BJ (cell line): ENCODE results near the gene OR4F6. TPM values are rescaled to one million over a fixed set of nuclear protein-coding genes. Genes with fewer than 3 reads are reported as not detected.
"Not testable (repeated sequence)": the region's sequence is repeated elsewhere in the genome, so short reads cannot be mapped to it uniquely, and the experiment has no call there.

Experiments used
- CTCF ChIA-PET: fragments of 350-600 bp; formaldehyde crosslinking; extraction: SDS; loops from one replicate; lab custom pipeline; 2021; ENCODE audit warnings: antibody characterized with exemption, inconsistent platforms; lab: Yijun Ruan, JAX
- POLR2A ChIA-PET: fragments of 300-600 bp; sonication (Branson Sonifier 250); formaldehyde crosslinking; extraction: SDS; loops from one replicate; lab custom pipeline; 2021; ENCODE audit warnings: antibody characterized with exemption; lab: Charles Lee
- DNase-seq: peaks from one replicate; pipeline ENCODE4 v3.0.0-alpha.2; 2011; ENCODE audit warnings: low read depth
- H3K27me3 ChIP-seq: 2 replicates; pipeline ENCODE4 v1.6.0; 2011; ENCODE audit warnings: low read length; ENCODE audit not compliant: control insufficient read depth, insufficient read depth
- H3K36me3 ChIP-seq: 2 replicates; pipeline ENCODE4 v1.5.1; 2011; ENCODE audit warnings: low read length; ENCODE audit not compliant: control insufficient read depth, insufficient read depth
- H3K4me3 ChIP-seq: 2 replicates; pipeline ENCODE4 v1.5.1; 2011; ENCODE audit warnings: low read depth, mild to moderate bottlenecking, control low read depth, low read length
- CTCF ChIP-seq: IDR thresholded peaks from 2 replicates; pipeline ENCODE4 v1.5.1; 2011; ENCODE audit warnings: low read depth, mild to moderate bottlenecking, control low read depth, inconsistent platforms, low read length, moderate library complexity; ENCODE audit not compliant: insufficient read depth
- polyA plus RNA-seq: library from polyadenylated mRNA; depleted of rRNA; stranded (reverse); fragments of >200 nt; gene quantifications from 2 replicates; pipeline ENCODE4 v1.2.3, GENCODE V29; 2011

Gene OR4F6
- polyA plus RNA-seq, 1 experiment, result not detected

- TF ChIP-seq CTCF, result peak; percentile 20; the same call in 1 of the 2 replicates
- Histone ChIP-seq H3K4me3 (no peak overlapping the region), H3K36me3 (no peaks in the 10 kb centered on the region), H3K27me3 (no peaks in the 10 kb centered on the region)
- POLR2A ChIA-PET, result no interaction called here
- CTCF ChIA-PET, result interaction anchor here (0.6 kb wide), 1 partner anchor 65 kb away, joined by 3 read pairs; no protein-coding TSS in a partner anchor
- no peak for DNase-seq
Observed at GRCh38 chr15:101773496-101774100, 29.7 kb upstream of the OR4F6 start.

GRCh38 chr15:101775136-101775535, 28.2 kb upstream of the OR4F6 start:
- DNase-seq, result no peak
- no peak for TF ChIP-seq CTCF
- POLR2A ChIA-PET, result no interaction called here
- no peak overlapping the region for H3K4me3 ChIP-seq
- H3K27me3 ChIP-seq, result no peaks in the 10 kb centered on the region
- no peaks in the 10 kb centered on the region for H3K36me3 ChIP-seq
- CTCF ChIA-PET, result no interaction called here

GRCh38 chr15:101778576-101778975, 24.7 kb upstream of the OR4F6 start:
- POLR2A ChIA-PET, DNase-seq: not testable (repeated sequence)
- CTCF ChIA-PET, result interaction anchor here (0.7 kb wide), 1 partner anchor 12 kb away, joined by 3 read pairs; no protein-coding TSS in a partner anchor

GRCh38 chr15:101780225-101780624, 23.1 kb upstream of the OR4F6 start:
- DNase-seq, CTCF ChIA-PET, H3K4me3 ChIP-seq, POLR2A ChIA-PET, H3K36me3 ChIP-seq, H3K27me3 ChIP-seq: not testable (repeated sequence)

More at GRCh38 chr15:101778576-101778975, 24.7 kb upstream of the OR4F6 start:
- not testable (repeated sequence) for H3K27me3 ChIP-seq, H3K4me3 ChIP-seq, H3K36me3 ChIP-seq

- no peaks in the 10 kb centered on the region for H3K36me3 ChIP-seq
- POLR2A ChIA-PET, result no interaction called here
- DNase-seq, result no peak
- no peak for TF ChIP-seq CTCF
- CTCF ChIA-PET, result no interaction called here
- no peaks in the 10 kb centered on the region for H3K27me3 ChIP-seq
- no peak overlapping the region for H3K4me3 ChIP-seq
Observed at GRCh38 chr15:101781928-101782327, 21.4 kb upstream of the OR4F6 start.

GRCh38 chr15:101784644-101785043, 18.7 kb upstream of the OR4F6 start:
- no peak for DNase-seq
- Histone ChIP-seq H3K27me3 (no peaks in the 10 kb centered on the region), H3K4me3 (no peak overlapping the region), H3K36me3 (no peaks in the 10 kb centered on the region)
- ChIA-PET POLR2A (no interaction called here), CTCF (no interaction called here)
- TF ChIP-seq CTCF, result no peak

GRCh38 chr15:101786422-101786821, 16.9 kb upstream of the OR4F6 start:
- H3K36me3 ChIP-seq, POLR2A ChIA-PET, DNase-seq, CTCF ChIA-PET, H3K27me3 ChIP-seq, H3K4me3 ChIP-seq: not testable (repeated sequence)

GRCh38 chr15:101788001-101788400, 15.3 kb upstream of the OR4F6 start:
- H3K36me3 ChIP-seq, POLR2A ChIA-PET, H3K4me3 ChIP-seq, DNase-seq, H3K27me3 ChIP-seq, CTCF ChIA-PET: not testable (repeated sequence)

GRCh38 chr15:101788503-101789269, 14.6 kb upstream of the OR4F6 start:
- DNase-seq, POLR2A ChIA-PET, CTCF ChIA-PET, H3K27me3 ChIP-seq, H3K36me3 ChIP-seq, H3K4me3 ChIP-seq: not testable (repeated sequence)
